Measurements from ENCODE around the gene TRMT61B.
A peak's percentile ranks its signal among the peaks of the same experiment; 100 is the strongest.

Gene TRMT61B

DNA sequence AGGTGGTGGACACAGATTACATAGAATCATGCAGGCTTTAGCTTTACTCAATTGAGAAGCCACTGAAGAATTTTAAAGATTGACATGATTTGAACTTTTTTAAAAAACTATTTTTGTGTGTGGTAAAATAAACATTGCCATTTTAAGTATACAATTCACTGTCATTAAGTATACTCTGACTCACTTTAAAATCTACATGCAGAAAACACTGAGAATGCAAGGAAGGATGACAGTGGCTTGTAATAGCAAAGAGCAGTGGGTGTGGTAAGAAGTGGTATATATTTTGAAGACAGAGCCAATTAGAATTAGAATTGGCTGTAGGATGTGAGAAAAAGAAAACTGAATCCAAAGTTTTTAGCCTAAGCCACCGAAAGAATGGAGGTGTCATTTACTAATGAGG lies 14.9 kb downstream of the TRMT61B start:
- no peak for DNase-seq

DNA sequence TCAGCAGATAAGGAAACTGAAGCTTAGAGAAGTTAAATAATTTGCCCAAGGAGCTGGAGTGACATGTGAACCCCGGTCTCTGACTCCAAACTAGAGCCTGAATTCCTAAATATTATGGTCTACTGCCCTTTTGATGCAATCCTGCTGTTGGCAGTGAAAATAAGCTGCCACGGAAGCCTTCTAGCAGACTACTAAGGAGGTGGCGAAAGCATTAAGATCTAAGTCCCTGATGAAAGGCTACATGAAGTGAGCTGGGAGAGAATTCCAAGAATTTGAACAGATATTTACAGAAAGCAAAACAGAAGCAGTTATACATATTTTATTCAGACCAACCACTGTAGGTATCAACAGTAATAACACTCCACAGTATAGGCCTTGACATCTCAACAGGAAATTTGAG lies 28.1 kb downstream of the TRMT61B start:
- DNase-seq = no peak

- no peak for DNase-seq
Observed at GRCh38 chr2:28838971-28839370, 31.1 kb downstream of the TRMT61B start.

- no peak for DNase-seq
Observed at GRCh38 chr2:28835781-28836180, 34.3 kb downstream of the TRMT61B start.

- DNase-seq = no peak
Observed at GRCh38 chr2:28833740-28834470, 36.2 kb downstream of the TRMT61B start.

DNA sequence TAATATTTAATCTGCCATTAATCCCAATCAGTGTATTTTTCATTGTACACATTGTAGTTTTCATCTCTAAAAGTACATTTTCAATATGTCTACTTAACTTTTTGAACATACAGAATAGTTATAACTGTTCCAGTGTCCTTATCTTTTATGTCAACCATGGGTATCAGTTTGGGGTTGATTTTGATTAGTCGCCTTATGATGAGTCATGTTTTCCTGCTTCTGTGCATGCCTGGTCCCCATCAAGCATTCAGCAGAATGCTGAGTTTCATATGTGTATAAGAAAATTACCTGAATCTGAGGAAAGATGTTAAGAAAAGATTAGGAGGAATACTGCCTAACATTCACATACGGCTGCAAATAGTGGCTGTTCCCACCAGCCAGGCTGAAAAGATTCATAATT lies 41.7 kb downstream of the TRMT61B start:
- DNase-seq = no peak

GRCh38 chr2:28824870-28825269 lies 45.2 kb downstream of the TRMT61B start:
- DNase-seq = no peak

DNA sequence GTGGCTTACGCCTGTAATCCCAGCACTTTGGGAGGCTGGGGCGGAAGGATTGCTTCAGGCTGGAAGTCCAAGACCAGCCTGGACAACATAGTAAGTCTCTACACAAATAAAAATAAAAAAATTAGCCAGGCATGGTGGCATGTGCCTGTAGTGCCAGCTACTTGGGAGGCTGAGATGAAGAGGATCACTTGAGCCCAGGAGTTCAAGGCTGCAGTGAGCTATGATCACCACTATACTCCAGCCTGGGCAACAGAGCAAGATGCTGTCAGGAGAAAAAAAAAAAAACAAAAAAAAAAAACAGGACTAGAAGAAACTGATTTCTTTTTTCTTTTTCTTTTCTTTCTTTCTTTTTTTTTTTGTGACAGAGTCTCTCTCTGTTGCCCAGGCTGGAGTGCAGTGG lies 45.9 kb downstream of the TRMT61B start:
- no peak for DNase-seq

GRCh38 chr2:28822036-28822435 lies 48.1 kb downstream of the TRMT61B start:
- DNase-seq = no peak

- DNase-seq = peak; percentile 63
Observed at GRCh38 chr2:28821295-28821958, 48.7 kb downstream of the TRMT61B start.

DNA sequence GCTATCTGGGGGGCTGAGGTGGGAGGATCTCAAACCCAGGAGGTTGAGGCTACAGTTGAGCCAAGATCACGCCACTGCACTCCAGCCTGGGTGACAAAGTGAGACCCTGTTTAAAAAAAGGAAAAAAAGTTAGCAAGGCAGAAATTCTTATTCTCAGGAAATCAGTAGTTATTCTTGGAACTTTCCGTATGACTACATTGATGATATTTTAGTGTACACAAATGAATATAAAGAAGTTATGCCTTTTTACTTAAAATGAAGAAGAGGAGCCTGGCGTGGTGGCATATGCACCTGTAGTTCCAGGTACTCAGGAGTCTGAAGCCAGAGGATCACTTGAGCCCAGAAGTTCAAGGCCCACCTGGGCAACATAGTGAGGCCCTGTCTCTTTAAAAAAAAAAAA lies 52.1 kb downstream of the TRMT61B start:
- no peak for DNase-seq

- peak; percentile 90 for DNase-seq
Observed at GRCh38 chr2:28810384-28811285, 59.5 kb downstream of the TRMT61B start, which contains the start of gene SPDYA. SPDYA (plus strand) TSS chr2:28810834; CDS start chr2:28816015, 5,181 bp downstream.

GRCh38 chr2:28809927-28810326 lies 60.2 kb downstream of the TRMT61B start:
- no peak for DNase-seq

DNA sequence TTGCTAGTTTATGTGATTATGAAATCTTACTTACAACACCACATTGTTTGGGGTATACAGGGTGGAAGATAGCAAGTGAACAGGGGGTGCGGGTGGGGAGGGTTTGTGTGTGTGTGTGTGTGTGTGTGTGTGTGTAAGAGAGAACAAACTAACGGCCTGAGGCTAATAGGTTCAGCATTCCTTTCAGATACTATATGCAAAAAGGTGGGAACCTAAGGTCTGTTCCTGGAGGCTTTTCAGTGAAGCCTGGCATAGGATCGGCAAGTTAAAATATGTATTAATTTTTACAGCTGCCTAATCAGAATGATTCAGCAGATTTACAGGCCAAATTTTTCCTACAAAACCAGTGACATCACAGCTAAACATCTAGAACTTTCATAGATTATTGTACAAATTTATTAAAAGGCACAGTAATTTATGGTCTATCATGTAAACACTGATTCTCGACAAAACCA lies 67.1 kb downstream of the TRMT61B start:
- no peak for DNase-seq

GRCh38 chr2:28801726-28802125 lies 68.4 kb downstream of the TRMT61B start:
- no peak for DNase-seq

All from activated CD8-positive, alpha-beta memory T cell treated with anti-CD3 and anti-CD28 coated beads, Interleukin-2, amount 50 U/mL, for 48 hours (primary cell).